Body of pancreas (tissue), 4 donors: ENCODE measurements around the gene LAMA4. TPM values are rescaled to one million over a fixed set of nuclear protein-coding genes. Genes with fewer than 3 reads are reported as not detected.

ENCODE experiments used
- ATAC-seq: fragments of 150-250 bp; one replicate; pipeline ENCODE4 v1.9.1; 2016
- DNase-seq, 4 donors: peaks; one replicate each; pipeline ENCODE4 v3.0.0-alpha.2; 2019
- H3K27ac ChIP-seq, 4 donors: fragments of 200-600 bp; sonication (generic); 1 replicate in 3 of 4; 2 replicates in 1 of 4; pipeline versions ENCODE4 v1.5.1 to v1.6.1; 2016 to 2019; ENCODE audit warnings: mild to moderate bottlenecking in 1 of 4, mixed read lengths in 1 of 4, moderate library complexity in 1 of 4
- H3K27me3 ChIP-seq, 2 donors: fragments of 200-600 bp; sonication (generic); one replicate each; pipeline ENCODE4 v1.6.0; 2016; ENCODE audit warnings: mild to moderate bottlenecking in 1 of 2
- H3K36me3 ChIP-seq, 2 donors: fragments of 200-600 bp; sonication (generic); replicated peaks in 1 of 2; 2 replicates each; pipeline ENCODE4 v1.5.1; 2016; ENCODE audit warnings: low read depth in 2 of 2; ENCODE audit not compliant: insufficient read depth in 1 of 2
- H3K4me1 ChIP-seq: fragments of 200-600 bp; sonication (generic); one replicate; pipeline ENCODE4 v1.6.0; 2016
- H3K4me3 ChIP-seq, 2 donors: fragments of 200-600 bp; sonication (generic); 1 replicate in 1 of 2; 2 replicates in 1 of 2; pipeline ENCODE4 v1.5.1; 2016 to 2019
- H3K9me3 ChIP-seq, 3 donors: fragments of 200-600 bp; sonication (generic); 1 replicate in 2 of 3; 2 replicates in 1 of 3; pipeline ENCODE4 v1.5.1; 2016
- POLR2A ChIP-seq, 3 donors: fragments of 450-650 bp; IDR thresholded peaks; one replicate each; pipeline ENCODE4 v1.6.1; 2016; ENCODE audit warnings: antibody characterized with exemption in 3 of 3, mild to moderate bottlenecking in 2 of 3
- WGBS, 2 donors: methylation state at CpG; one replicate each; pipeline ENCODE4 v1.1.5; 2017; 5-methylcytosine and 5-hydroxymethylcytosine counted together
- intact Hi-C: fragments of 100-400 bp; cut with DNase I; formaldehyde crosslinking; loops from one replicate; pipeline ENCODE4 v1.15.1; 2023
- total RNA-seq, 2 donors: library from RNA; depleted of rRNA; stranded (reverse); fragments of >200 nt; gene quantifications; one replicate each; pipeline ENCODE4 v1.1.0, GENCODE V29; 2016
- TF ChIP-seq, protein P1 (sequence below), 7 experiments: fragments of 450-650 bp in 4 of 7; fragments of 200-600 bp in 3 of 7; sonication (generic) in 3 of 7; IDR thresholded peaks; one replicate each; pipeline ENCODE4 v1.5.1; 2016 to 2019; ENCODE audit warnings: antibody characterized with exemption in 7 of 7

The LAMA4 gene
- total RNA-seq, 2 donors from 2014 or later: 10.6 to 27.0 TPM

DNA sequence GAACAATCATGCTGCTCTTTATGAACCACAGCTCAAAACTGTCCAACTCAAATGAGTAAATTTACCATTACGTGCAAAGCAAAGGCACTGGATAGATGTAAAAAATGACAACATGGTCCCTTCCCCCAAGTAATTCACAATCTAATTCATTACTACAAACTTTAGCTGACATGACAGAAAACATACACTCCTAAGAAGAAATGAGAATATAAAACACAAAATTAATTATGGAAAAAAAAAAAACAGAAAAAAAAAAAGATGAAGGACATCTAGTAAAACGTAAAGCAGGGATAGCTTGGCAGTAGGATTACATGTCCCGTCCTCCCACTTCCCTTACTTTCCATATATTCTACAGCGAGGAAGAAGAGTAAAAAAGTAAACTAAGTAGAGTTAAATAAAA is 172.8 kb downstream of the LAMA4 start:
- Histone ChIP-seq H3K4me1 (peaks cover 5% of the 10 kb centered on the region), H3K27ac (no peak overlapping the region), H3K9me3 (no peaks in the 10 kb centered on the region), H3K4me3 (no peak overlapping the region), H3K27me3 (no peaks in the 10 kb centered on the region), H3K36me3 (peaks cover 0 to 8% of the 10 kb centered on the region in 2 donors)
- intact Hi-C loops: no loop called here
- TF ChIP-seq, protein P1, sequence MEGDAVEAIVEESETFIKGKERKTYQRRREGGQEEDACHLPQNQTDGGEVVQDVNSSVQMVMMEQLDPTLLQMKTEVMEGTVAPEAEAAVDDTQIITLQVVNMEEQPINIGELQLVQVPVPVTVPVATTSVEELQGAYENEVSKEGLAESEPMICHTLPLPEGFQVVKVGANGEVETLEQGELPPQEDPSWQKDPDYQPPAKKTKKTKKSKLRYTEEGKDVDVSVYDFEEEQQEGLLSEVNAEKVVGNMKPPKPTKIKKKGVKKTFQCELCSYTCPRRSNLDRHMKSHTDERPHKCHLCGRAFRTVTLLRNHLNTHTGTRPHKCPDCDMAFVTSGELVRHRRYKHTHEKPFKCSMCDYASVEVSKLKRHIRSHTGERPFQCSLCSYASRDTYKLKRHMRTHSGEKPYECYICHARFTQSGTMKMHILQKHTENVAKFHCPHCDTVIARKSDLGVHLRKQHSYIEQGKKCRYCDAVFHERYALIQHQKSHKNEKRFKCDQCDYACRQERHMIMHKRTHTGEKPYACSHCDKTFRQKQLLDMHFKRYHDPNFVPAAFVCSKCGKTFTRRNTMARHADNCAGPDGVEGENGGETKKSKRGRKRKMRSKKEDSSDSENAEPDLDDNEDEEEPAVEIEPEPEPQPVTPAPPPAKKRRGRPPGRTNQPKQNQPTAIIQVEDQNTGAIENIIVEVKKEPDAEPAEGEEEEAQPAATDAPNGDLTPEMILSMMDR (IDR thresholded peaks at IDR 0.05): no peak
- TF ChIP-seq POLR2A (IDR thresholded peaks at IDR 0.05): no peak
- WGBS, 2 donors: 82 to 84% methylated on average over 4 of the region's 4 CpGs
- ATAC-seq: no peak
- DNase-seq: no peak

DNA sequence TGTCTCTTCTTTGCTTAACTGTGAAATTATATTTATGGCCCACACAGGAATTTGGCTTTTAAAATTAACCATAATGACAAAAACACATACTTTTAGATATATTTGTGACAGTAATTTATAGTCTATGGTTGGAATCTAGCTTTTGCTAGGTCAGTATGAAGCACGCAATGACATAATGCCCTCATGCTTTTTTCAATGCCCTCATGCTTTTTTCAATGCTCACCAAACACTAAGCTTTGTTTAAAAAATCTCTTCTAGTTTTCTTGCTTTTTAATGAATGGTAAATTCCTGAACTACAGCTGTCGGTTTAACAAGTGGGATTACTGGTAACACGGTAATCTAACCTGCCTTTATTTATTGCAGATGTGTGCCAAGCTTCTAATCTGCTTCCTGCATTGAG is 187.8 kb downstream of the LAMA4 start:
- H3K9me3 ChIP-seq: no peaks in the 10 kb centered on the region
- DNase-seq (no peak), ATAC-seq (no peak)
- H3K27ac ChIP-seq: no peak overlapping the region
- intact Hi-C loops: no loop called here
- TF ChIP-seq POLR2A (IDR thresholded peaks at IDR 0.05): no peak
- TF ChIP-seq, protein P1 (IDR thresholded peaks at IDR 0.05): no peak
- 44 to 52% methylated on average over 3 of the region's 3 CpGs for WGBS, 2 donors
- no peaks in the 10 kb centered on the region for H3K4me1 ChIP-seq
- H3K4me3 ChIP-seq: no peak overlapping the region
- peaks cover 0 to 8% of the 10 kb centered on the region in 2 donors for H3K36me3 ChIP-seq
- H3K27me3 ChIP-seq: no peaks in the 10 kb centered on the region

DNA sequence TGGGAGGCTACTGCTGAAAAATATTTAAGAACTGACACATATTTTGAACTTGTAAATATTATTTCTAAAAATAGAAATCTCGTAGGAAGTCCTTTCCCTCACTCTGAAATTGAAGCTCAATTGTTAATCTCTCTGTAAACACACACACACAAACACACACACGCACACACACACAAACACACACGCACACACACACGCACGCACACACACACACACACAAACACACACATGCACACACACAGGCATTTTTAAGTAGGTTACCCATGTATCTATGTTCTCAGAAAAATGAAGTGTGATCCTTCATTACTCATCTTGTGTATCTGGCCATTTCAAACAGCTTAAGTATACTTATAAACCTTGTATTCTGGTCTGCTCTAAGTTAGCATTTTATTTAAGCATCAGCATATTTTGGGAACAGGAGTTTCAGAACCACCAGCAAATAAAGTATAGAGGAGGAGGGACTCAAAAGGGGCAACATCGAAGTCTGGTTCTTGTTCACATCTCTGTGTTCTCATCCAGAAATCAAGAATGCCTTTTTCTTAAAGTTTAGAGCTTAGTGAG is 188.9 kb downstream of the LAMA4 start:
- DNase-seq (no peak), ATAC-seq (no peak)
- H3K36me3 ChIP-seq: peaks cover 0 to 7% of the 10 kb centered on the region in 2 donors
- H3K27ac ChIP-seq: no peak overlapping the region
- H3K27me3 ChIP-seq: no peaks in the 10 kb centered on the region
- H3K4me3 ChIP-seq: no peak overlapping the region
- H3K9me3 ChIP-seq: no peaks in the 10 kb centered on the region
- 37 to 44% methylated on average over 6 of the region's 6 CpGs for WGBS, 2 donors
- H3K4me1 ChIP-seq: no peaks in the 10 kb centered on the region
- intact Hi-C loops: no loop called here
- TF ChIP-seq, protein P1 (IDR thresholded peaks at IDR 0.05): no peak
- TF ChIP-seq POLR2A (IDR thresholded peaks at IDR 0.05): no peak

DNA sequence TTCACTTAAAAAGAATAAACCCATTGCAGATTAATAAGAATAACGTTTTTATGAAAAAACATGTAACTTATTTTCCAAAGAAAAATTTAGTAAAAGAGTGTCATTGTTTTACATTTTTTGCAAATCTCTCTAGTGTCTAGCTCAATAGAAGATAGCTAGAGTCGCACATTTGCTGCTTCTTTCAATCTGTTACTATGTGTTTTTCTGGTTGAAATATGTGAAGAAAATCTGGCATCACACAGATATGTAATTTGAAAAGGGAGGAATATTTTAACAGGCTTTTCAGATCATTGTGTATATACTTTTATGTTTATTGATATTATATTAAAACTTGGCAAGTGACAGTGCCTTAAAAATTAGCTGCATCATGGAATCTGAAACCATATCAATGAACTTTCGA is 191.4 kb downstream of the LAMA4 start:
- ATAC-seq (no peak), DNase-seq (no peak)
- no peak for TF ChIP-seq POLR2A (IDR thresholded peaks at IDR 0.05)
- TF ChIP-seq, protein P1 (IDR thresholded peaks at IDR 0.05): no peak
- no peaks in the 10 kb centered on the region for H3K4me1 ChIP-seq
- H3K36me3 ChIP-seq: no peaks in the 10 kb centered on the region
- H3K27ac ChIP-seq: no peak overlapping the region
- H3K4me3 ChIP-seq: no peak overlapping the region
- no peaks in the 10 kb centered on the region for H3K27me3 ChIP-seq
- H3K9me3 ChIP-seq: no peaks in the 10 kb centered on the region
- WGBS, 2 donors: 68 to 69% methylated on average over 3 of the region's 3 CpGs
- intact Hi-C loops: no loop called here

DNA sequence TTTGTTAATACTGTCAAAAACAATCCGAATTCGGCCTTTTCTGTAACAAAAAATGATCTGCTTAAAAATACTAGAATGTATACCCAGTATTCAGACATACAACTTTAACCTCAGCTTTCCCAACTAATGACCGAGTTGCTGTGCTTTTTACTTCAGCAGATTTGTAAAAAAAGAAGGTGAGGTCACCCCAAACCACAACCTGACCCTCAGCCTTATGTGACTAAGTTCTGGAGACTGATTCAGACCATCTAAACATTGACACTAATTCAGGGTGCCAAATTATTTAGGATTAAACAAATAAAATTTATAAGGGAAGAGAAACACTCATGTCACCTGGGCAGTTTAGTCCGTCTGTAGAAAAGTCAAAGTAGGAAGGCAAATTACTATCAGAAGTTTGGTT is 192.8 kb downstream of the LAMA4 start:
- intact Hi-C loops: no loop called here
- no peak for DNase-seq
- 82 to 88% methylated on average over 4 of the region's 4 CpGs for WGBS, 2 donors
- ATAC-seq: no peak
- Histone ChIP-seq H3K4me1 (no peaks in the 10 kb centered on the region), H3K9me3 (no peaks in the 10 kb centered on the region), H3K27me3 (no peaks in the 10 kb centered on the region), H3K27ac (no peak overlapping the region), H3K36me3 (no peaks in the 10 kb centered on the region), H3K4me3 (no peak overlapping the region)
- TF ChIP-seq, protein P1 (IDR thresholded peaks at IDR 0.05): no peak
- TF ChIP-seq POLR2A (IDR thresholded peaks at IDR 0.05): no peak
